BE2C (cell line): ENCODE data around the gene LIN28A.
"Not testable (repeated sequence)": the region's sequence is repeated elsewhere in the genome, so short reads cannot be mapped to it uniquely, and the experiment has no call there.

Source experiments
- DNase-seq: peaks from one replicate; pipeline ENCODE4 v3.0.0-alpha.2; 2020
- H3K27me3 ChIP-seq: fragments of 250-450 bp; sonication (Bioruptor Pico); 2 replicates; pipeline ENCODE4 v1.5.1; 2020; ENCODE audit warnings: mild to moderate bottlenecking
- H3K36me3 ChIP-seq: fragments of 250-450 bp; sonication (Bioruptor Pico); 2 replicates; pipeline ENCODE4 v1.5.1; 2020; ENCODE audit warnings: mild to moderate bottlenecking
- H3K4me1 ChIP-seq: fragments of 250-450 bp; sonication (Bioruptor Pico); 2 replicates; pipeline ENCODE4 v1.5.1; 2020
- H3K4me3 ChIP-seq: 2 replicates; pipeline ENCODE4 v1.5.1; 2011; ENCODE audit warnings: low read depth, low read length
- H3K9me3 ChIP-seq: fragments of 250-450 bp; sonication (Bioruptor Pico); 2 replicates; pipeline ENCODE4 v1.5.1; 2020
- TF ChIP-seq, protein P1 (sequence below): IDR thresholded peaks from 2 replicates; pipeline ENCODE4 v1.5.1; 2012; ENCODE audit warnings: mild to moderate bottlenecking, low read depth, low read length

The LIN28A gene

GRCh38 chr1:26384076-26384475 lies 26.5 kb upstream of the LIN28A start:
- H3K4me3 ChIP-seq, result no peak overlapping the region
- TF ChIP-seq, protein P1, sequence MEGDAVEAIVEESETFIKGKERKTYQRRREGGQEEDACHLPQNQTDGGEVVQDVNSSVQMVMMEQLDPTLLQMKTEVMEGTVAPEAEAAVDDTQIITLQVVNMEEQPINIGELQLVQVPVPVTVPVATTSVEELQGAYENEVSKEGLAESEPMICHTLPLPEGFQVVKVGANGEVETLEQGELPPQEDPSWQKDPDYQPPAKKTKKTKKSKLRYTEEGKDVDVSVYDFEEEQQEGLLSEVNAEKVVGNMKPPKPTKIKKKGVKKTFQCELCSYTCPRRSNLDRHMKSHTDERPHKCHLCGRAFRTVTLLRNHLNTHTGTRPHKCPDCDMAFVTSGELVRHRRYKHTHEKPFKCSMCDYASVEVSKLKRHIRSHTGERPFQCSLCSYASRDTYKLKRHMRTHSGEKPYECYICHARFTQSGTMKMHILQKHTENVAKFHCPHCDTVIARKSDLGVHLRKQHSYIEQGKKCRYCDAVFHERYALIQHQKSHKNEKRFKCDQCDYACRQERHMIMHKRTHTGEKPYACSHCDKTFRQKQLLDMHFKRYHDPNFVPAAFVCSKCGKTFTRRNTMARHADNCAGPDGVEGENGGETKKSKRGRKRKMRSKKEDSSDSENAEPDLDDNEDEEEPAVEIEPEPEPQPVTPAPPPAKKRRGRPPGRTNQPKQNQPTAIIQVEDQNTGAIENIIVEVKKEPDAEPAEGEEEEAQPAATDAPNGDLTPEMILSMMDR, result no peak
- no peaks in the 10 kb centered on the region for H3K27me3 ChIP-seq
- H3K36me3 ChIP-seq, result no peaks in the 10 kb centered on the region
- H3K9me3 ChIP-seq, result no peaks in the 10 kb centered on the region
- H3K4me1 ChIP-seq, result no peaks in the 10 kb centered on the region
- DNase-seq, result no peak

GRCh38 chr1:26385063-26385462 lies 25.6 kb upstream of the LIN28A start:
- not testable (repeated sequence) for H3K4me3 ChIP-seq, H3K9me3 ChIP-seq, DNase-seq, H3K36me3 ChIP-seq, H3K4me1 ChIP-seq, H3K27me3 ChIP-seq

DNA sequence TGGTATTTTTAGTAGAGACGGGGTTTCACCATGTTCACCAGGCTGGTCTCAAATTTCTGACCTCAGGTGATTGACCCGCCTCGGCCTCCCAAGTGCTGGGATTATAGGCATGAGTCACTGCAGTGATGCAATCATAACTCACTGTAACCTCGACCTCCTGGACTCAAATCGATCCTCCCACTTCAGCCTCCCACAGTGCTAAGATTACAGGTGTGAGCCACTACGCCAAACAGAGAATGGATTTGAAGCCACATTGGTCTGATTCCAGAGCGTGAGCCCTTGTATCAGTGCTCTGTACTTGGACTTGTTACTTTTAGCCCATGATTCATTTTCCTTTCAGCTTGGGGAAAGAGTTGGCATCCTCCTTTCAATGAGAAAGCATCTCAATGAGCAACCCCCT lies 23.2 kb upstream of the LIN28A start:
- H3K36me3 ChIP-seq, result no peaks in the 10 kb centered on the region
- H3K27me3 ChIP-seq, result no peaks in the 10 kb centered on the region
- no peaks in the 10 kb centered on the region for H3K9me3 ChIP-seq
- H3K4me3 ChIP-seq, result no peak overlapping the region
- TF ChIP-seq, protein P1, result no peak
- no peak for DNase-seq
- no peaks in the 10 kb centered on the region for H3K4me1 ChIP-seq

DNA sequence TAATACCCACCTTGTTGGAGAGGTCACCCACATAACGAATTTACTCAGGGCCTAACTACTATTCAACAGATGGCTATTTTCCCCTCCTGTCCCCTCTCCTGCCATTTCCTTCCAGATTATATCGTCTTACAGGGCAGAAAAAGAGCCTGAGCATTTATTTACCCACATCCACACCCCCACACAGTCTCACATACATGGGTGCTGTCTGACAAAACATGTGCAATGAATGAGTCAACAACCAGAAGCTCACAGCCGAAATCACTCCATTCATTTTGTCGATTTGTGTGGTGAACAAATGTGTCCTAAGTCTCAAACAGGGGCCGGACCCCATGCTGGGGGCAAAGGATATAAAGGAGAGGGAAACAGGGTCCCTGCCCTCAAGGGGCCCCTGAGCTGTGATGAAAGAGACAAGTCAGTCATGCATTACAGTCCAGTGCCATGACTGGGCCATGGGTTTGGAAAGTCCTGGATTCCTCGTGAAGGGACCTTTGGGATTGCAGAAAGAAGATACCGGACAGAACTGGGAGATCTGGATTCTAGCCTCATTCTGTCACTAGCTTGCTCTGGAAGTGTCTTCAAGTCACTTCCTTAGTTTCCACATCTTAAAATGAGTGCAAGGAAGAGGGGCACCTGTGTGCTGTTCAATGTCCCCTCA lies 21.7 kb upstream of the LIN28A start:
- no peaks in the 10 kb centered on the region for H3K4me1 ChIP-seq
- DNase-seq, result no peak
- TF ChIP-seq, protein P1, result no peak
- no peaks in the 10 kb centered on the region for H3K36me3 ChIP-seq
- no peaks in the 10 kb centered on the region for H3K9me3 ChIP-seq
- H3K27me3 ChIP-seq, result no peaks in the 10 kb centered on the region
- H3K4me3 ChIP-seq, result no peak overlapping the region

GRCh38 chr1:26389604-26390247 lies 20.9 kb upstream of the LIN28A start:
- no peaks in the 10 kb centered on the region for H3K9me3 ChIP-seq
- H3K27me3 ChIP-seq, result no peaks in the 10 kb centered on the region
- H3K4me3 ChIP-seq, result no peak overlapping the region
- DNase-seq, result no peak
- TF ChIP-seq, protein P1, result no peak
- H3K36me3 ChIP-seq, result no peaks in the 10 kb centered on the region
- H3K4me1 ChIP-seq, result no peaks in the 10 kb centered on the region

- H3K9me3 ChIP-seq, result no peaks in the 10 kb centered on the region
- H3K27me3 ChIP-seq, result no peaks in the 10 kb centered on the region
- TF ChIP-seq, protein P1, result peak; percentile 53
- H3K4me3 ChIP-seq, result no peak overlapping the region
- no peak for DNase-seq
- no peaks in the 10 kb centered on the region for H3K36me3 ChIP-seq
- H3K4me1 ChIP-seq, result no peaks in the 10 kb centered on the region
These were observed 19.2 kb upstream of the LIN28A start for GRCh38 chr1:26391450-26391849.
